A549 (cell line): ENCODE measurements around the gene PAPPA. TPM values are rescaled to one million over a fixed set of nuclear protein-coding genes. Genes with fewer than 3 reads are reported as not detected.
A peak's percentile ranks its signal among the peaks of the same experiment; 100 is the strongest.

Experiments used
- ATAC-seq, 2 experiments: fragments of 200-7000 bp in 1 of 2; fragments of >200 bp in 1 of 2; cut with Nextera tagmentation in 1 of 2; cut with Tn5 transposase in 1 of 2; 3 replicates each; pipeline versions ENCODE4 v1.8.0 to v1.9.1; 2018 to 2020; ENCODE audit warnings: mild to moderate bottlenecking in 1 of 2, moderate library complexity in 1 of 2
- CTCF ChIA-PET: fragments of 300-600 bp; sonication (Branson Sonifier 250); formaldehyde crosslinking; extraction: SDS; loops from one replicate; lab custom pipeline; 2021; ENCODE audit warnings: antibody characterized with exemption, inconsistent platforms; lab: Yijun Ruan, JAX
- POLR2A ChIA-PET: fragments of 350-600 bp; formaldehyde crosslinking; extraction: SDS; loops from one replicate; lab custom pipeline; 2021; ENCODE audit warnings: antibody characterized with exemption, inconsistent platforms; lab: Yijun Ruan, JAX
- DNase-seq, 2 experiments: peaks; one replicate each; pipeline versions ENCODE4 v3.0.0 to v3.0.0-alpha.2; 2011 to 2016; ENCODE audit warnings: low read depth in 1 of 2, low spot score in 1 of 2
- FAIRE-seq: peaks from 2 replicates; lab custom pipeline; 2011; peaks lifted over from hg19 to GRCh38; lab: Jason Lieb, UNC
- H3K27ac ChIP-seq, 2 experiments: fragments of >200 bp; sonication (Bioruptor Twin); formaldehyde crosslinking; 3 replicates each; pipeline ENCODE4 v1.5.1; 2016 to 2017
- H3K4me1 ChIP-seq: fragments of >200 bp; sonication (Bioruptor Twin); formaldehyde crosslinking; 3 replicates; pipeline ENCODE4 v1.6.1; 2016
- H3K4me2 ChIP-seq: fragments of >200 bp; sonication (Bioruptor Twin); formaldehyde crosslinking; 3 replicates; pipeline ENCODE4 v1.6.1; 2016
- H3K4me3 ChIP-seq: fragments of >200 bp; sonication (Bioruptor Twin); formaldehyde crosslinking; 3 replicates; pipeline ENCODE4 v1.5.1; 2016
- H3K9me3 ChIP-seq: fragments of >200 bp; sonication (Bioruptor Twin); formaldehyde crosslinking; 3 replicates; pipeline ENCODE4 v1.6.1; 2016
- CBX8 ChIP-seq: fragments of 200-600 bp; sonication (generic); IDR thresholded peaks from 2 replicates; pipeline ENCODE4 v1.6.1; 2016
- EHF ChIP-seq: fragments of 250-450 bp; sonication (Bioruptor Pico); IDR thresholded peaks from 2 replicates; pipeline ENCODE4 v1.5.0; 2020; ENCODE audit warnings: mild to moderate bottlenecking
- ELK1 ChIP-seq: fragments of 150-350 bp; IDR thresholded peaks from 2 replicates; pipeline ENCODE4 v1.6.1; 2014; ENCODE audit warnings: low read depth, mild to moderate bottlenecking, low read length
- FOSL2 ChIP-seq, 2 experiments: fragments of 450-650 bp in 1 of 2; fragments of >200 bp in 1 of 2; sonication (Bioruptor Twin) in 1 of 2; formaldehyde crosslinking; IDR thresholded peaks; 2 replicates each; pipeline versions ENCODE4 v1.5.0 to v1.6.1; 2016 to 2020; ENCODE audit warnings: mild to moderate bottlenecking in 1 of 2, moderate library complexity in 1 of 2
- GATA3 ChIP-seq: IDR thresholded peaks from 2 replicates; pipeline ENCODE4 v1.6.1; 2012; ENCODE audit warnings: borderline replicate concordance
- HEYL ChIP-seq: fragments of 250-450 bp; sonication (Bioruptor Pico); IDR thresholded peaks from 2 replicates; pipeline ENCODE4 v1.8.0; 2021; ENCODE audit warnings: mild to moderate bottlenecking, moderate library complexity
- HMGXB4 ChIP-seq: fragments of 250-450 bp; sonication (Bioruptor Pico); IDR thresholded peaks from 2 replicates; pipeline ENCODE4 v1.5.0; 2021; ENCODE audit warnings: mild to moderate bottlenecking, moderate library complexity, borderline replicate concordance
- NR3C1 ChIP-seq: fragments of >200 bp; sonication (Bioruptor Twin); formaldehyde crosslinking; IDR thresholded peaks from 3 replicates; pipeline ENCODE4 v1.6.1; 2017
- POLR2A ChIP-seq: IDR thresholded peaks from 2 replicates; pipeline ENCODE4 v1.6.1; 2012; ENCODE audit warnings: mild to moderate bottlenecking, low read length
- RARB ChIP-seq: fragments of 250-450 bp; sonication (Bioruptor Pico); IDR thresholded peaks from 2 replicates; pipeline ENCODE4 v1.8.0; 2021; ENCODE audit warnings: mild to moderate bottlenecking, moderate library complexity
- TP53 ChIP-seq: fragments of 250-450 bp; sonication (Bioruptor Pico); IDR thresholded peaks from 2 replicates; pipeline ENCODE4 v1.5.0; 2021; ENCODE audit warnings: mild to moderate bottlenecking, moderate library complexity
- ZFP36 ChIP-seq: fragments of 450-650 bp; IDR thresholded peaks from 2 replicates; pipeline ENCODE4 v1.6.1; 2014; ENCODE audit warnings: borderline replicate concordance; ENCODE audit not compliant: partially characterized antibody
- ZNF302 ChIP-seq: fragments of 250-450 bp; sonication (Bioruptor Pico); IDR thresholded peaks from 2 replicates; pipeline ENCODE4 v1.9.0; 2021; ENCODE audit warnings: inconsistent platforms, mild to moderate bottlenecking, moderate library complexity
- ZSCAN20 ChIP-seq: fragments of 250-450 bp; sonication (Bioruptor Pico); IDR thresholded peaks from 2 replicates; pipeline ENCODE4 v1.8.0; 2022; ENCODE audit warnings: mild to moderate bottlenecking, moderate library complexity
- WGBS: methylation state at CpG from one replicate; pipeline ENCODE4 v1.1.6; 2017; ENCODE audit errors: missing lambda C conversion rate; 5-methylcytosine and 5-hydroxymethylcytosine counted together
- polyA plus RNA-seq, 4 experiments: library from polyadenylated mRNA; depleted of rRNA in 3 of 4; stranded (reverse); fragments of >200 nt; fragmentation: RNase III in 1 of 4; extraction: RNeasy Plus Mini Kit Qiagen cat#74134 plus additional on column Dnase treatment in 1 of 4; gene quantifications; 2 replicates in 3 of 4; 3 replicates in 1 of 4; pipeline ENCODE4 v1.2.3, GENCODE V29; 2011 to 2017
- TF ChIP-seq, protein P1 (sequence below): fragments of 200-600 bp; sonication (generic); IDR thresholded peaks from 2 replicates; pipeline ENCODE4 v1.6.1; 2016; ENCODE audit warnings: antibody characterized with exemption, mild to moderate bottlenecking, moderate library complexity

The PAPPA gene
- polyA plus RNA-seq, 2 of the 4 experiments (the other 2 are of a cell fraction), result 40.0 to 127 TPM

DNA sequence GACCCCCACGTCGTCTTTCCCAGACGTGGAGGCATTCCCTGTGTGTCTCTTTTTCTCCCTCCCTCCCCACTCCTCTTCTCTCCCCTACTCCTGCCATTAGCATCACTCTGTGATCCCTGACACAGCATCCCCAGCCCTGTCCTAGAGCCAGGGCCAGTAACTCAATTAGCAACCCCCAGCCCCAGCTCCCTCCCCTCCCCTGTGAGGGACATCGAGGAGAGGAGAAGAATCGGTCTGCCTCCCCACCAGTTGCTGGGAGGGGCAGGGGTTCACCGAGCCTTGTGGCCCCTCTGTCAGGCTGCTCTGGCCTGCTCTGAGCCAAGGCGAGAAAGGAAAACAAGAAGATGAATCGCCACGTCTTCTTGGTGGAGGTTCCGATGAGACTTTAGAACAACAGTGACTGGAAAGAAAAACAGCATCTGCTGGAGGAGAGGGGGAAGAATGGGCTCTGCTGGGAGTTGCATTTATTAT is 123.1 kb downstream of the PAPPA start:
- DNase-seq (no peak), ATAC-seq (no peak), FAIRE-seq (no peak)
- no peak overlapping the region for H3K4me3 ChIP-seq
- POLR2A ChIA-PET, result interaction anchor here (0.6 kb wide), 1 partner anchor 409 kb away, joined by 6 read pairs; no protein-coding TSS in a partner anchor
- no peak for TF ChIP-seq ELK1
- no peak for TF ChIP-seq CBX8
- TF ChIP-seq ZNF302 (CRISPR knock-in tag), result no peak
- H3K9me3 ChIP-seq, result no peaks in the 10 kb centered on the region
- H3K27ac ChIP-seq, result peak overlapping the region in 1 of 2 experiments; percentile 62; a peak in 3 of 6 replicates
- no peak overlapping the region for H3K4me2 ChIP-seq
- 92% methylated on average over 10 of the region's 10 CpGs for WGBS
- H3K4me1 ChIP-seq, result peaks cover 86% of the 10 kb centered on the region
- CTCF ChIA-PET, result interaction anchor here (0.6 to 1.2 kb wide), 2 partner anchors 14 to 684 kb away, joined by 3 to 4 read pairs; no protein-coding TSS in a partner anchor

DNA sequence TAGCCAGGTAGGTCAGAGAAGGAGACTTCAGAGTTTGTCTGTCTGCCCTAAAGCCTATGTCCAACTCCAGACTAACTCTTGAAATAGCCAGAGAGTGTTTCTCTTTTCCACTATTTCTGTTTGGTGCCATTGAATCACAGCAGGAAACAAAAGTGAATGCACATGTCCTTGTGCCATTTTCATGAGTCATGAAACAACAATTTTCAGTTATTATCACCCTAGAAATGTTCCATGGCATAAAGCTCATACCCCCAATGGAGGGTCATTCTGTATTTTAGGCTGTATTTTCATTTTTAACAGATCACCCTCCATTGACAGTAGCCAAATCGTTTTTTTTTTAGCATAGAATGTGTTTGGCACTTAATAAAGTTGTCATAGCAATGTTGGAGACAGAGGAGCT is 124.7 kb downstream of the PAPPA start:
- TF ChIP-seq FOSL2 (IDR thresholded peaks at IDR 0.05) (0 out of 2 replicates have a peak, but pooled peaks have one; percentile 16), FOSL2 (CRISPR knock-in tag; IDR thresholded peaks at IDR 0.05) (peak; percentile 50), POLR2A (no peak), RARB (CRISPR knock-in tag) (no peak)
- Histone ChIP-seq H3K9me3 (no peaks in the 10 kb centered on the region), H3K4me1 (peaks cover 70% of the 10 kb centered on the region), H3K4me3 (no peak overlapping the region), H3K4me2 (0 out of 3 replicates have a peak overlapping the region, but pooled peaks have one; percentile 5), H3K27ac (peak overlapping the region; percentile 15 to 49; a peak in 3 of 6 replicates)
- ChIA-PET POLR2A (no interaction called here), CTCF (interaction anchor here (0.8 kb wide), 1 partner anchor 8 kb away, joined by 4 read pairs; no protein-coding TSS in a partner anchor)
- DNase-seq, result no peak
- no peak for ATAC-seq
- WGBS, result 37% methylated on average over 1 of the region's 1 CpG
- no peak for FAIRE-seq

DNA sequence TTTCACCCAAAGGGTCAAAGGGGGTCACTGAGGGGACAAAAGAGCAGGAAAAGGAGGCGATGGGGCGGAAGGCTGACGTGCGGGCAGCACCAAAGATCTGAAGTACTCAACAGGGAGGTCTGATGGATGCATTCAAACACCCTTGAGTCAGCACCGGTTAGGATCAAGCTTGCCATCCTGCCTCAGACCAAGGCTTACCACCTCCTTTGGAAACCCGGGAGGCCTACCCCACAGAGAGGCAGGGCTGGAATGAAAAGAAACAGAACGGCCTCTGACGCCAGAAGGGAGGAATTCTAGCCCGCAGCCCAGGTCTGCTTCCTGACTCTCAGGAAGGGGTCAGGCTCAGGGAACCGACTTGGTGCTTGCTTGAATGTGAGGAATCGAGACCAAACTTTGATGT is 125.6 kb downstream of the PAPPA start:
- H3K4me1 ChIP-seq, result peaks cover 61% of the 10 kb centered on the region
- no peaks in the 10 kb centered on the region for H3K9me3 ChIP-seq
- ChIA-PET CTCF (no interaction called here), POLR2A (no interaction called here)
- ATAC-seq (no peak), FAIRE-seq (no peak), DNase-seq (no peak)
- 95% methylated on average over 11 of the region's 11 CpGs for WGBS
- no peak overlapping the region for H3K4me3 ChIP-seq
- H3K27ac ChIP-seq, result peak overlapping the region in 1 of 2 experiments; percentile 49; a peak in 3 of 6 replicates
- no peak for TF ChIP-seq ZSCAN20 (CRISPR knock-in tag)
- TF ChIP-seq ZFP36, result no peak
- no peak for TF ChIP-seq FOSL2 (IDR thresholded peaks at IDR 0.05)
- TF ChIP-seq FOSL2 (CRISPR knock-in tag; IDR thresholded peaks at IDR 0.05), result no peak
- TF ChIP-seq TP53 (CRISPR knock-in tag), result no peak
- no peak for TF ChIP-seq HEYL (CRISPR knock-in tag)
- TF ChIP-seq EHF (CRISPR knock-in tag), result no peak
- TF ChIP-seq RARB (CRISPR knock-in tag), result no peak
- no peak for TF ChIP-seq NR3C1
- H3K4me2 ChIP-seq, result no peak overlapping the region

DNA sequence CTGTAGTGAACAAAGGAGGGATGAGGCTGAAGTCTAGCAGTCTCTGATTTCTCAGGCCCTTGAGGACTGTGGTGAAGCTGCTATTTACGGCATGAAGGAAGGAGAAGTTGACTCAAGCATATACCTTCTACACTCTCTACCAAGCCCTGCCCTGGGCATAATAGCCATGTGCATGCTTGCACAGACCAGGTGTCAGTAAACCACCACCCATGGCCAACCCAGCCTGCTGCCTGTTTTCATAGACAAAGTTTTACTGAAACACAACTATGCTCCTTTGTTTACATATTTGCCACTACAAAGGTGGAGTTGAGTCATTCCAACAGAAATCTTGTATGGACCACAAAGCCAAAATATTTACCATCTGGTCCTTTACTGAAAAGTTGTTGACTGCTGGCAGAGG is 126.9 kb downstream of the PAPPA start:
- CTCF ChIA-PET, result interaction anchor here (1.2 kb wide), 1 partner anchor 291 kb away, joined by 3 read pairs; no protein-coding TSS in a partner anchor
- 86% methylated on average over 1 of the region's 1 CpG for WGBS
- H3K27ac ChIP-seq, result peak overlapping the region in 1 of 2 experiments; percentile 49; a peak in 3 of 6 replicates
- no peak for FAIRE-seq
- POLR2A ChIA-PET, result no interaction called here
- no peak for DNase-seq
- H3K4me1 ChIP-seq, result peaks cover 52% of the 10 kb centered on the region
- H3K4me3 ChIP-seq, result no peak overlapping the region
- TF ChIP-seq GATA3 (no peak), HMGXB4 (CRISPR knock-in tag) (no peak)
- TF ChIP-seq, protein P1, sequence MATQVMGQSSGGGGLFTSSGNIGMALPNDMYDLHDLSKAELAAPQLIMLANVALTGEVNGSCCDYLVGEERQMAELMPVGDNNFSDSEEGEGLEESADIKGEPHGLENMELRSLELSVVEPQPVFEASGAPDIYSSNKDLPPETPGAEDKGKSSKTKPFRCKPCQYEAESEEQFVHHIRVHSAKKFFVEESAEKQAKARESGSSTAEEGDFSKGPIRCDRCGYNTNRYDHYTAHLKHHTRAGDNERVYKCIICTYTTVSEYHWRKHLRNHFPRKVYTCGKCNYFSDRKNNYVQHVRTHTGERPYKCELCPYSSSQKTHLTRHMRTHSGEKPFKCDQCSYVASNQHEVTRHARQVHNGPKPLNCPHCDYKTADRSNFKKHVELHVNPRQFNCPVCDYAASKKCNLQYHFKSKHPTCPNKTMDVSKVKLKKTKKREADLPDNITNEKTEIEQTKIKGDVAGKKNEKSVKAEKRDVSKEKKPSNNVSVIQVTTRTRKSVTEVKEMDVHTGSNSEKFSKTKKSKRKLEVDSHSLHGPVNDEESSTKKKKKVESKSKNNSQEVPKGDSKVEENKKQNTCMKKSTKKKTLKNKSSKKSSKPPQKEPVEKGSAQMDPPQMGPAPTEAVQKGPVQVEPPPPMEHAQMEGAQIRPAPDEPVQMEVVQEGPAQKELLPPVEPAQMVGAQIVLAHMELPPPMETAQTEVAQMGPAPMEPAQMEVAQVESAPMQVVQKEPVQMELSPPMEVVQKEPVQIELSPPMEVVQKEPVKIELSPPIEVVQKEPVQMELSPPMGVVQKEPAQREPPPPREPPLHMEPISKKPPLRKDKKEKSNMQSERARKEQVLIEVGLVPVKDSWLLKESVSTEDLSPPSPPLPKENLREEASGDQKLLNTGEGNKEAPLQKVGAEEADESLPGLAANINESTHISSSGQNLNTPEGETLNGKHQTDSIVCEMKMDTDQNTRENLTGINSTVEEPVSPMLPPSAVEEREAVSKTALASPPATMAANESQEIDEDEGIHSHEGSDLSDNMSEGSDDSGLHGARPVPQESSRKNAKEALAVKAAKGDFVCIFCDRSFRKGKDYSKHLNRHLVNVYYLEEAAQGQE, result no peak
- no peak overlapping the region for H3K4me2 ChIP-seq
- H3K9me3 ChIP-seq, result no peaks in the 10 kb centered on the region
- ATAC-seq, result no peak; a peak in 2 of 6 replicates
